WTC11 (cell line): ENCODE results near the gene GZMM. TPM values are rescaled to one million over a fixed set of nuclear protein-coding genes. Genes with fewer than 3 reads are reported as not detected.

Source experiments
- ATAC-seq: fragments of 200-7000 bp; cut with Tn5 transposase; 2 replicates; pipeline ENCODE4 v1.10.0; 2021; ENCODE audit warnings: mild to moderate bottlenecking, moderate library complexity
- CTCF ChIA-PET: fragments of 300-600 bp; sonication (Branson Sonifier 250); formaldehyde crosslinking; loops from one replicate; lab custom pipeline; 2021; ENCODE audit warnings: antibody characterized with exemption; lab: Charles Lee
- POLR2A ChIA-PET: fragments of 350-600 bp; sonication (Branson Sonifier 250); formaldehyde crosslinking; loops from one replicate; lab custom pipeline; 2021; ENCODE audit warnings: antibody characterized with exemption; lab: Charles Lee
- DNase-seq: peaks from one replicate; pipeline ENCODE4 v3.0.0; 2021; ENCODE audit warnings: low spot score
- H3K27ac Mint-ChIP-seq: 2 replicates; pipeline ENCODE4 v1.8.0; 2021; ENCODE audit warnings: mixed read lengths
- H3K27me3 Mint-ChIP-seq: 2 replicates; pipeline ENCODE4 v1.8.0; 2021; ENCODE audit warnings: low read depth, mild to moderate bottlenecking, moderate library complexity, mixed read lengths
- H3K36me3 Mint-ChIP-seq: 2 replicates; pipeline ENCODE4 v1.8.0; 2021; ENCODE audit warnings: mixed read lengths
- H3K4me1 Mint-ChIP-seq: 2 replicates; pipeline ENCODE4 v1.8.0; 2022; ENCODE audit warnings: mixed read lengths
- H3K4me3 Mint-ChIP-seq: 2 replicates; pipeline ENCODE4 v1.8.0; 2021; ENCODE audit warnings: mild to moderate bottlenecking, moderate library complexity, mixed read lengths
- H3K9me3 Mint-ChIP-seq: 2 replicates; pipeline ENCODE4 v1.8.0; 2021; ENCODE audit warnings: mixed read lengths
- CTCF ChIP-seq: fragments of 200-600 bp; IDR thresholded peaks from 2 replicates; pipeline ENCODE4 v1.8.0; 2022; ENCODE audit warnings: antibody characterized with exemption
- EMX1 ChIP-seq: fragments of 250-450 bp; sonication (Bioruptor Pico); IDR thresholded peaks from 2 replicates; pipeline ENCODE4 v1.8.0; 2021; ENCODE audit warnings: mild to moderate bottlenecking
- ESRRA ChIP-seq: sonication (generic); formaldehyde crosslinking; IDR thresholded peaks from 2 replicates; pipeline ENCODE4 v1.8.1; 2022; ENCODE audit warnings: mild to moderate bottlenecking, missing genetic modification reagents, borderline replicate concordance
- ETV6 ChIP-seq: sonication (generic); formaldehyde crosslinking; IDR thresholded peaks from 2 replicates; pipeline ENCODE4 v1.8.1; 2022; ENCODE audit warnings: mild to moderate bottlenecking, missing genetic modification reagents
- FOXP1 ChIP-seq: sonication (generic); formaldehyde crosslinking; IDR thresholded peaks from 2 replicates; pipeline ENCODE4 v1.8.0; 2022; ENCODE audit warnings: missing genetic modification reagents, mild to moderate bottlenecking, moderate library complexity, borderline replicate concordance
- MXD4 ChIP-seq: fragments of 250-450 bp; sonication (Bioruptor Pico); IDR thresholded peaks from 2 replicates; pipeline ENCODE4 v1.8.0; 2021; ENCODE audit warnings: mild to moderate bottlenecking, moderate library complexity, borderline replicate concordance
- PREB ChIP-seq: sonication (generic); formaldehyde crosslinking; IDR thresholded peaks from 2 replicates; pipeline ENCODE4 v1.8.1; 2022; ENCODE audit warnings: mild to moderate bottlenecking, missing genetic modification reagents, moderate library complexity, borderline replicate concordance
- RORB ChIP-seq: fragments of 250-450 bp; sonication (Bioruptor Pico); IDR thresholded peaks from 2 replicates; pipeline ENCODE4 v1.9.0; 2021; ENCODE audit warnings: mild to moderate bottlenecking
- TP53 ChIP-seq: sonication (generic); formaldehyde crosslinking; IDR thresholded peaks from 2 replicates; pipeline ENCODE4 v1.8.1; 2023; ENCODE audit warnings: mild to moderate bottlenecking, missing genetic modification reagents
- ZNF423 ChIP-seq: fragments of 250-450 bp; sonication (Bioruptor Pico); IDR thresholded peaks from 2 replicates; pipeline ENCODE4 v2.1.2; 2022; ENCODE audit warnings: mild to moderate bottlenecking, moderate library complexity
- total RNA-seq: library from RNA; stranded (reverse); gene quantifications from 3 replicates; pipeline ENCODE4 v1.2.3, GENCODE V29; 2021
- TF ChIP-seq, protein P1 (sequence below): sonication (generic); formaldehyde crosslinking; IDR thresholded peaks from 2 replicates; pipeline ENCODE4 v1.8.0; 2023; ENCODE audit warnings: missing genetic modification reagents, mild to moderate bottlenecking, borderline replicate concordance
- TF ChIP-seq, protein P2 (sequence below): fragments of 250-450 bp; sonication (Bioruptor Pico); IDR thresholded peaks from 2 replicates; pipeline ENCODE4 v1.9.0; 2021; ENCODE audit warnings: moderate library complexity, mild to moderate bottlenecking, inconsistent platforms, borderline replicate concordance

The GZMM gene
- total RNA-seq, 1 experiment from 2014 or later = 0.68 TPM

GRCh38 chr19:583198-583967 is 39.5 kb downstream of the GZMM start:
- DNase-seq (no peak), ATAC-seq (no peak)
- ChIA-PET CTCF (interaction anchor here (0.8 to 5.3 kb wide), 12 partner anchors 8 to 199 kb away, joined by 3 to 32 read pairs (median 5); partner anchors contain the start of genes CDC34 and RNF126), POLR2A (interaction anchor here (0.6 to 0.9 kb wide), 4 partner anchors 8 to 136 kb away, joined by 3 read pairs; partner anchors contain the start of genes BSG and RNF126)
- Mint-ChIP-seq H3K36me3 (0 out of 2 replicates have a peak, but pooled peaks cover 2% of the 10 kb centered on the region), H3K27ac (peak overlapping the region; percentile 95), H3K4me3 (no peak overlapping the region), H3K27me3 (peaks cover 5% of the 10 kb centered on the region), H3K9me3 (no peaks in the 10 kb centered on the region)
- TF ChIP-seq ETV6 (CRISPR knock-in tag) = no peak
- no peak for TF ChIP-seq RORB
- TF ChIP-seq, protein P1, sequence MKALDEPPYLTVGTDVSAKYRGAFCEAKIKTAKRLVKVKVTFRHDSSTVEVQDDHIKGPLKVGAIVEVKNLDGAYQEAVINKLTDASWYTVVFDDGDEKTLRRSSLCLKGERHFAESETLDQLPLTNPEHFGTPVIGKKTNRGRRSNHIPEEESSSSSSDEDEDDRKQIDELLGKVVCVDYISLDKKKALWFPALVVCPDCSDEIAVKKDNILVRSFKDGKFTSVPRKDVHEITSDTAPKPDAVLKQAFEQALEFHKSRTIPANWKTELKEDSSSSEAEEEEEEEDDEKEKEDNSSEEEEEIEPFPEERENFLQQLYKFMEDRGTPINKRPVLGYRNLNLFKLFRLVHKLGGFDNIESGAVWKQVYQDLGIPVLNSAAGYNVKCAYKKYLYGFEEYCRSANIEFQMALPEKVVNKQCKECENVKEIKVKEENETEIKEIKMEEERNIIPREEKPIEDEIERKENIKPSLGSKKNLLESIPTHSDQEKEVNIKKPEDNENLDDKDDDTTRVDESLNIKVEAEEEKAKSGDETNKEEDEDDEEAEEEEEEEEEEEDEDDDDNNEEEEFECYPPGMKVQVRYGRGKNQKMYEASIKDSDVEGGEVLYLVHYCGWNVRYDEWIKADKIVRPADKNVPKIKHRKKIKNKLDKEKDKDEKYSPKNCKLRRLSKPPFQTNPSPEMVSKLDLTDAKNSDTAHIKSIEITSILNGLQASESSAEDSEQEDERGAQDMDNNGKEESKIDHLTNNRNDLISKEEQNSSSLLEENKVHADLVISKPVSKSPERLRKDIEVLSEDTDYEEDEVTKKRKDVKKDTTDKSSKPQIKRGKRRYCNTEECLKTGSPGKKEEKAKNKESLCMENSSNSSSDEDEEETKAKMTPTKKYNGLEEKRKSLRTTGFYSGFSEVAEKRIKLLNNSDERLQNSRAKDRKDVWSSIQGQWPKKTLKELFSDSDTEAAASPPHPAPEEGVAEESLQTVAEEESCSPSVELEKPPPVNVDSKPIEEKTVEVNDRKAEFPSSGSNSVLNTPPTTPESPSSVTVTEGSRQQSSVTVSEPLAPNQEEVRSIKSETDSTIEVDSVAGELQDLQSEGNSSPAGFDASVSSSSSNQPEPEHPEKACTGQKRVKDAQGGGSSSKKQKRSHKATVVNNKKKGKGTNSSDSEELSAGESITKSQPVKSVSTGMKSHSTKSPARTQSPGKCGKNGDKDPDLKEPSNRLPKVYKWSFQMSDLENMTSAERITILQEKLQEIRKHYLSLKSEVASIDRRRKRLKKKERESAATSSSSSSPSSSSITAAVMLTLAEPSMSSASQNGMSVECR (CRISPR knock-in tag) = no peak
- TF ChIP-seq, all 79 proteins: peak for 0
- H3K4me1 Mint-ChIP-seq = peaks cover 4% of the 10 kb centered on the region; the same call in 1 of the 2 replicates

- ATAC-seq = peak; percentile 5; the same call in 1 of the 2 replicates
- Mint-ChIP-seq H3K27me3 (peaks cover 10% of the 10 kb centered on the region), H3K4me1 (peaks cover 4% of the 10 kb centered on the region; the same call in 1 of the 2 replicates), H3K27ac (peak overlapping the region; percentile 95), H3K36me3 (0 out of 2 replicates have a peak, but pooled peaks cover 2% of the 10 kb centered on the region), H3K9me3 (no peaks in the 10 kb centered on the region)
- POLR2A ChIA-PET = interaction anchor here (0.6 to 0.9 kb wide), 4 partner anchors 9 to 135 kb away, joined by 3 read pairs; partner anchors contain the start of genes BSG and RNF126
- no peak for DNase-seq
- TF ChIP-seq, protein P1 (CRISPR knock-in tag) = 0 out of 2 replicates have a peak, but pooled peaks have one; percentile 16
- no peak for TF ChIP-seq TP53
- TF ChIP-seq, all 79 proteins: peak for 1
- H3K4me3 Mint-ChIP-seq = no peak overlapping the region
- CTCF ChIA-PET = interaction anchor here (0.8 to 5.3 kb wide), 13 partner anchors 9 to 278 kb away, joined by 3 to 32 read pairs (median 5); partner anchors contain the start of genes CDC34 and RNF126
Observed at GRCh38 chr19:583968-584239, 40.1 kb downstream of the GZMM start.

GRCh38 chr19:584240-585001 is 40.6 kb downstream of the GZMM start:
- H3K4me1 Mint-ChIP-seq = peaks cover 4% of the 10 kb centered on the region; the same call in 1 of the 2 replicates
- no peaks in the 10 kb centered on the region for H3K9me3 Mint-ChIP-seq
- H3K36me3 Mint-ChIP-seq = 0 out of 2 replicates have a peak, but pooled peaks cover 2% of the 10 kb centered on the region
- peaks cover 14% of the 10 kb centered on the region for H3K27me3 Mint-ChIP-seq
- POLR2A ChIA-PET = interaction anchor here (0.8 to 0.9 kb wide), 3 partner anchors 10 to 78 kb away, joined by 3 read pairs; partner anchors contain the start of genes BSG and RNF126
- H3K4me3 Mint-ChIP-seq = no peak overlapping the region
- H3K27ac Mint-ChIP-seq = no peak overlapping the region; the same call in 1 of the 2 replicates
- CTCF ChIA-PET = interaction anchor here (0.8 to 5.3 kb wide), 14 partner anchors 9 to 277 kb away, joined by 3 to 32 read pairs (median 4); partner anchors contain the start of genes CDC34 and RNF126
- ATAC-seq = peak; percentile 75
- peak; percentile 87 for DNase-seq
- TF ChIP-seq ESRRA (CRISPR knock-in tag) = 0 out of 2 replicates have a peak, but pooled peaks have one; percentile 26
- peak; percentile 78; the same call in 1 of the 2 replicates for TF ChIP-seq EMX1 (CRISPR knock-in tag)
- TF ChIP-seq PREB (CRISPR knock-in tag) = no peak
- TF ChIP-seq, protein P2, sequence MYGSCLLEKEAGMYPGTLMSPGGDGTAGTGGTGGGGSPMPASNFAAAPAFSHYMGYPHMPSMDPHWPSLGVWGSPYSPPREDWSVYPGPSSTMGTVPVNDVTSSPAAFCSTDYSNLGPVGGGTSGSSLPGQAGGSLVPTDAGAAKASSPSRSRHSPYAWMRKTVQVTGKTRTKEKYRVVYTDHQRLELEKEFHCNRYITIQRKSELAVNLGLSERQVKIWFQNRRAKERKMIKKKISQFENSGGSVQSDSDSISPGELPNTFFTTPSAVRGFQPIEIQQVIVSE = no peak
- no peak for TF ChIP-seq MXD4 (CRISPR knock-in tag)
- no peak for TF ChIP-seq ZNF423 (CRISPR knock-in tag)
- TF ChIP-seq CTCF = peak; percentile 95
- peak; percentile 87 for TF ChIP-seq FOXP1 (CRISPR knock-in tag)
- TF ChIP-seq RORB = no peak
